Esophagus muscularis mucosa (tissue), 4 donors: ENCODE data around the gene MTTP.

Experiments used
- CTCF ChIP-seq, 3 experiments: fragments of 200-600 bp in 2 of 3; fragments of 450-650 bp in 1 of 3; sonication (generic) in 2 of 3; IDR thresholded peaks; one replicate each; pipeline ENCODE4 v1.5.1; 2017 to 2019; ENCODE audit warnings: antibody characterized with exemption in 3 of 3, mild to moderate bottlenecking in 2 of 3, moderate library complexity in 1 of 3
- EP300 ChIP-seq: sonication (generic); formaldehyde crosslinking; IDR thresholded peaks from one replicate; pipeline ENCODE4 v1.6.1; 2017; ENCODE audit warnings: antibody characterized with exemption
- POLR2A ChIP-seq: fragments of 450-650 bp; IDR thresholded peaks from one replicate; pipeline ENCODE4 v1.6.1; 2017; ENCODE audit warnings: antibody characterized with exemption, moderate library complexity, mild to moderate bottlenecking, low read depth

- no peak for TF ChIP-seq CTCF (IDR thresholded peaks at IDR 0.05)
- TF ChIP-seq EP300 = no peak
- no peak for TF ChIP-seq POLR2A
These were observed at the start of gene MTTP for GRCh38 chr4:99574530-99575324.
